GM18867 (cell line): Measurements from ENCODE around the gene PYDC2.

Experiments
- ATAC-seq: cut with Tn5 transposase; IDR thresholded peaks from one replicate; pipeline ENCODE4 v1.9.1; 2021; ENCODE audit warnings: mild to moderate bottlenecking, moderate library complexity; ENCODE audit not compliant: unreplicated experiment

PYDC2 gene

DNA sequence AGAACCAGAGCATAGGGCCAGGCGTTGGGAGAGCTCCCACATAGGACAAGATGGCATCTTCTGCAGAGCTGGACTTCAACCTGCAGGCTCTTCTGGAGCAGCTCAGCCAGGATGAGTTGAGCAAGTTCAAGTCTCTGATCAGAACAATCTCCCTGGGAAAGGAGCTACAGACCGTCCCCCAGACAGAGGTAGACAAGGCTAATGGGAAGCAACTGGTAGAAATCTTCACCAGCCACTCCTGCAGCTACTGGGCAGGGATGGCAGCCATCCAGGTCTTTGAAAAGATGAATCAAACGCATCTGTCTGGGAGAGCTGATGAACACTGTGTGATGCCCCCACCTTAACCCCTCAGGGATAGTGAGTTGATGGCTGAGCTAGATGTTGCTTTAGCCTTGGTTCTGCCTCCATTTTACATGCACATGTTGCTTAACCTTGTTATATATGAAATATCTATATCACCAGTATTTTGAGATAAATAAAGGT is at the start of gene PYDC2:
TSS of gene PYDC2 (plus strand) at position 51 of the 483 bp plus-strand sequence. CDS start at position 51, 0 bp downstream.
- ATAC-seq, result no peak

DNA sequence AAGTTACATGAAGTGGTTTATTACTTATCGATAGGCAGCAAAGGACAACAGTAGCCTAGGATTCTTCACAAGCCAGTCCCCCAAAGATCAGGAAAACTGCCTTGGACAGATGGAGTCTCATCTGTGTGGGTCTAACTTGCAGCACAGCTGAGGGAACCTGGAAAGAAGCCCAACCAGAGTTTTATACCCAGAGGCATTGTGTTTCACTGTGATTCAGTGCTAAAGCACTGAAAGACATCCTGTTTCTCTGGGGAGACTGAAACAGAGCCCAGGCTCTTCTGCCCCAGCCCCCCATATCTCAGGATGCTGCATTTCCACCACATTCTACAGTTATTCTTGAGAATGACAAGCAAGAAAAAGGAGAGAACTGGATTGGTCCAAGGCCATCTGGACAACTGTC is 48.2 kb upstream of the PYDC2 start:
- no peak for ATAC-seq

DNA sequence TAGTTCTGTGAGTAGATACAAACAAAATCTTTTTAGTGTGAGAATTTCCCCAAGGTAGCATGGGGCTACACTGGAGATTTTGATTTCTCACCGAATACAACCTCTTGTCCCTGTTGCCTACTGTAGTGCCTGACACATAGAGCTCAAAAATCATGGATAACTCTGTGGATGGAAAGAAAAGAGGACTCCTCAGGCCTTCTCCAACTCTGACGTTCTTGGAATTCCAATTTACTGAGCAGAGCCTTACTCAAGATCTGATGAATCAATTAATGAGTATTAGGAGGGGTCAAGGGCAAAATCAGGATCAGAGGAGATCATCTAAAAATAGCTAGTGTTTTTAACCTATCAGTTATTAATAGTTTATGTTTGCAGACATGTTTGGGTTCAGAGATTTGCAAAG is 46.7 kb upstream of the PYDC2 start:
- ATAC-seq, result no peak

DNA sequence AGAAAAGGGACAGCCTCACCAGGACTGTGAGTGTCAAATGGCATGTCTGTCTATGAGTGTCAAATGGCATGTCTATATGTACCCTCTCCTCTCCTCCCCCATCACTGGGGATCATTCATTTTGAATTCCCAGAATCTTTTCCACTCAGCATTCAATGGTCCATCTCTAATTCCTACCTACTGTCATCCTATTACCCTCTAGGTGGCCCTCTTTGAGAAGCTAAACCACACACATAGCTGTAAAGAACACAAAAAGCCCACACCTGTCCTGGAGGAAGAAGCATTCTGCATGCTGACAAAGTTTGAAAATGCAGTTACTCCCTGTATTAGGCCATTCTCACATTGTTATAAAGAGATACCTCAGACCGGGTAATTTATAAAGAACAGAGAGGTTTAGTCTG is 46.2 kb upstream of the PYDC2 start:
- ATAC-seq, result no peak

DNA sequence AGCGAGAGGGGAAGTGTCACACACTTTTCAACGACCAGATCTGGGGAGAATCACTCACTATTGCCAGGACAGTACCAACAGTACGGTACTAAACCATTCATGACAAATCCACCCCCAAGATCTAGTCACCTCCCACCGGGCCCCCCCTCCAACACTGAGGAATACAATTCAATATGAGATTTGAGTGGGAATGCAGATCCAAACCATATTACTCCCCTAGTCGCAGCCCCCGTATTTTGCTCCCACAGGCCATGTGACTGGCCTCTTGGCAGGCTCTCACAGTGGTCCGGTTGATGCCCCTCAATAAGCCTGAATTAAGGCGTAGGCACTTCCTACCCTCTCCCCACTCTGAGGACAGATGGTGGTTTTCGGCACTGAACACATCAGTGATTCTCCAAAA is 45.4 kb upstream of the PYDC2 start:
- ATAC-seq, result no peak

DNA sequence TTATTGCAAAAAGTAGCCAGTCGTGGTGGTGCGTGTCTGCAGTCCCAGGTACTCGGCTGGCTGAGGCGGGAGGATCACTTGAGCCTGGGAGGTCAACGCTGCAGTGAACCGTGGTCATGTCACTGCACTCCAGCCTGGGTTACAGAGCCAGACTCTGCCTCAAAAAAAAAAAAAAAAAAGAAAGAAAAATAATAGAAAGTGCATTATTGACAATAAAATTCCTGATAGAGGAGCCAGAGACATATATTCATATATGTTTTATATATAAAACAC is 43.6 kb upstream of the PYDC2 start:
- no peak for ATAC-seq

DNA sequence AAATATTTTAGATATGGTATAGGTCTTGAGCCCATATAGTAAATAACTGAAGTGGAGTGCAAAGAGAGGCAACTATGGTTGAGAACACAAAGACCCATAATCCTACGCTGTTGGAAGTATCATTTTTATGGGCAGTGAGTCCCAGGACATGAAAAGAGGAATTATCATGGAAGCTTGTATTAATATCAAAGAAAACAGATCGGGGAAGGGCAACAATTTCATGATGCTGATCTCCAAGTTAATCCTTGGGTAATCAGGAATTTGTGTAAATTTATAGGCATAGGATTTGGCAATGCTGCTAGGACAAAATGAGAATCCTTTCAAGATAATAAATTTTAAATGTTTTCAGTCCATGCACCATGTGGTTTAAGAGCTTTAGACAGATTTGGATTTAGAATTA is 40.2 kb upstream of the PYDC2 start:
- no peak for ATAC-seq

DNA sequence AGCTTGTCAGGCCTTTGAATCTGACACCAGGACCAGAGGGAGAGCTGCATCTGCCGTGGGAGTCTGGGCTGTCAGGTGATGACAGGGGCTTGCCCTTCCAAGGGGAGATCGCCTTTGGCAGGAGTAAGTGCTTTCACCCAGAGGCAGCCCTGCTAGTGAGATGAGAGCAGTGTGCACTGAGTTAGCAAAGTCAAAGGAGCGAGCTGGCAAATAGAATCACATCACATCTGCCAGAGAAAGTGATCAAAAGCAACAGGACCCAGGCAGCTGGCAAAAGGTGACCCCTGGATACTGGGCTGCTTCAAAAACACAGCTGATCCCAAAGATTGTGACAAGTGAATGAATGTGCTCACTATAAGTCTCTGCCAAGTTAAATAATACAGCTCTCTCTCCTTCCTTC is 36.1 kb upstream of the PYDC2 start:
- no peak for ATAC-seq

DNA sequence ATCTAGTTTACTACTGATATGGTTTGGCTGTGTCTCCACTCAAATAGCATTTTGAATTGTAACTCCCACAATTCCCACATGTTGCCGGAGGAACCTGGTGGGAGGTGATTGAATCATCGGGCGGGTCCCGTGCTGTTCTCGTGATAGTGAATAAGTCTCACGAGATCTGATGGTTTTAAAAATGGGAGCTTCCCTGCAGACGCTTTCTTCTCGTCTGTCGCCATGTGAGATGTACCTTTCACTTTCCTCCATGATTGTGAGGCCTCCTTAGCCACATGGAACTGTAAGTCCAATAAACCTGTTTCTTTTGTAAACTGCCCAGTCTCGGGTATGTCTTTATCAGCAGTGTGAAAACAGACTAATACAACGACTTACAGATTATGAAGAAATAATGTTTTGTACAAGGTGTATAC is 35.6 kb upstream of the PYDC2 start:
- no peak for ATAC-seq

DNA sequence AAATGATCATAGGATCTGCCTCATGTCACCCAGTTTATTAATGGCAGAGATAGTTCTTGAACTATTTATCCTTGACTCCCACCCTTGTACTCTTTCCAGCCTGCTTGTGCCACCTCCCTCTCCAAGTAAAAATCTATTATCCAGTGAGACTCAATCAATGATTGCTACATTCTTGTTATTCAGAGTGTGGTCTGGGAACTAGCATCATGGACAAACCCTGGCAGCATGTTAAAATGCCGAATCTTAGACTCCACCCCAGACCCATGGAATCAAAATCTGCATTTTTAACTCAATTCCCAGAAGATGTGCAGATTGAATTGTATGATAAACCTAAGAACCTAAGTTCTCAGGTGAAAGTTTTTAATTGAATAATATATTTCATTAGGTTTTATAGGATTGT is 34.7 kb upstream of the PYDC2 start:
- ATAC-seq, result no peak

DNA sequence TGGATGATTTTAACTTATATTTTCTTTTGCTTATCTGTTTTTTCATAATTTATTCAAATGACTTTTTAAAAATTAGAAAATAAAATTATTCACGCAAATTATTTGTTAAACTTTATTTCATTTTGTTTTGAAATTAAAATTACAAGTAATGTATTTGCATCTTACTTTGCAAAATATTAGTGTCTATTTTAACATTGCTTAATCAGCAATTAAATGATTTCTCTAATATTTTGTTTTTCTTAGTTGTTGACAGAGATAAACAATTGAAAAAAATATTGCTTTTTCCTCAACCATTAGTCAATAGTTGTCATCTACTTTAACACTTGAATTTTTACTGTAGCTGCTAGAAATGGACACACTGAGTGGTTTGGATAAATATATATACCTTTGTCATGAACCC is 32.8 kb upstream of the PYDC2 start:
- ATAC-seq, result no peak

DNA sequence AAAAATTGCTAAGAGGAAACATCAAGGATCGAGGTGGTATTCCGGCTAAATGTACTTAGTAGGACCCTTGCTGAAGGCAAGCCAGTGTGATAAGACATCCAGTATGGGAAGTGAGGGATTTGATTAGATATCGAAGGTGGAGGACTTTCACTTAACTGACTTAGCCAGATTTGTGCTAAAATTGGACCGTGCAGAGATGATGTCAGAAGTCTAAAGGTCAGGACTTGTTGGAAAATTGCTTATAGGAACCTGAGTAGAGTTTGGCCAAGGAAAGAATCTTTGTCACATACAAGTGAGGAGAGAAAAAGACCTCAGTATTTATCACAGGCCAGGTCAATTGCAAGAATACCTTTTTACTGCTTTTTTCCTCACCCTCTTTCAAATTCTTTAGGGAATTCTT is 30.9 kb upstream of the PYDC2 start:
- no peak for ATAC-seq

DNA sequence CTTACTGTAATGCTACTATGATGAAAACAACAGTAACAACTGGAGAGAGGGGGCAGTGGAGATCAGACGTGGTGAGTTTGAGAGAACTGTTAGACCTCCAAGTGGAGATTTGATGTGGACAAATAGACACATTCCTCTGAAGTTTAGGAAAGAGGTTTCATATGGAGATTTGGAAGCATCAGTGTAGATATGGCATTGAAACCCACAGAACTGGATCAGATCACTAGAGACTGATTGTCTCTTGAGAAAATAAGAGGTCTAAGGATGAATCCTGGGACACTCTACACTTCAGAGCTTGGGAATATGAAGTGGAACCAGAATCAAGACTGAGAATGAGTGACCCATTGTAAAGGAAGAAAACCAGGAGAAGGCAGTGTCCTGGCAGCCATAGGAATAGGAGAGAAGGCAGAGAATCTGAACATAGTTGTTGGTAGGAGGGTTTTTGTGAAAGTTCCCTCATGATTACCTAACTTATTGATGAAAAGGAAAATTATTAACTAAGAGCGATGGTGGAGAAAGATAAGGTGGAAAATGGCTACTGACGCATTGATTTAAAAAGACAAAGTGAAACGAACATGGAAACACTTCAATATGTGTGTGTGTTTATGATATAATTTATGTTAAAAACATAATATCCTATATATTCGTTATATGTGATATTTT is 29.7 kb upstream of the PYDC2 start:
- no peak for ATAC-seq

DNA sequence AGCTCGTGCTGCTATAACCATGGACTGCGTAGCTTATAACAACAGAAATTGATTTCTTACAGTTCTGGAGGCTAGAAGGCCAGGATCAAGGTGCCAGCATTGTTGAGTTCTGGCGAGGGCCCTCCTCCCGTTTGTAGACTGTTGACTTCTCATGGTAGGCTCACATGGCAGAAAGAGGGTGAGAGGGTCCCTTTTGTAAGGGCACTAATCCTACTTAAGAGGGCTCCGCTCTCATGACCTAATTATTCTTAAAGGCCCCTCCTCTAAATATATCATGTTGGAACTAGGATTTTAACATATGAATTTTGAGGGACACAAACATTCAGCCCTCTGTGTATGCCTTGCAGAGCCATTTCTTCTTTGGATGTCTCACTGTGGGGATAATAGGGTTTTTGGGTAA is 28.8 kb upstream of the PYDC2 start:
- ATAC-seq, result no peak

DNA sequence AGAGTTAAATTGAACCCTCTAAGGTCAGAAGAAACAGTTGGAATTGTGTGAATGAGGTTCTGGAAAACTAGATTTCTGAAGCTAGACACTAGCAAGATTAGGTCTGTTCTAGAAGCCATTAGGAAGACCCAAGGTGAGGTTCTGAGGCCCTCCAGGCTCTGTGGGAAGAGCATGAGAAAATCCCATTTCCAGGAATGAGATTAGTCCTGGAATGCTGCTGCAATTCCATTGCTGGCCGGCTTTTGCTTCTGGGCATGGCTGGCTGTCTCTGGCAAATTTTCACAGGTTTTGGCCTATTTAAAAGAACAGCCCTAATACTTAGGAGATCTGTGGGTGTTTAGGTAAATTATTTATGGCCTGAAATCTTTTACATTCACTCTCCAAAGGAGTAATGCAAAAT is 26.9 kb upstream of the PYDC2 start:
- no peak for ATAC-seq

DNA sequence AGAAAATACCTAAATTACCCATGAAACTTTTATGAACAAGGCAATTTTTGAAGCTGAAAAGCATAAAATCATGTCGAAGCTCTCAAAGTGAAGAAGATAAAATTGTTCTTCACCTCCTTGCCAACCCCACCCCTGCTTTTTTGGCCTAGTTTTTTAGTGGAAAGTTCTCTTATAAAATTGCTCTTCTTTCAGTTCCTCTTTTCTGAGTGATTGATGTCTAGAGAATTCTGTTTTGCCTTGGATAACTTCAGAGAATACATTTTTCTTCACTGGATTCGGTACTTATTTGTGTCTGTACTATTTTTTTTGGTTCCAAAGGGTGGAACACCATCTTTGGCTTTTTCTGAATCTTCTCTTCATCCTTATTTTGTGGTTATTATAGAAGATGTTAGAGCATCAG is 25.0 kb upstream of the PYDC2 start:
- no peak for ATAC-seq

DNA sequence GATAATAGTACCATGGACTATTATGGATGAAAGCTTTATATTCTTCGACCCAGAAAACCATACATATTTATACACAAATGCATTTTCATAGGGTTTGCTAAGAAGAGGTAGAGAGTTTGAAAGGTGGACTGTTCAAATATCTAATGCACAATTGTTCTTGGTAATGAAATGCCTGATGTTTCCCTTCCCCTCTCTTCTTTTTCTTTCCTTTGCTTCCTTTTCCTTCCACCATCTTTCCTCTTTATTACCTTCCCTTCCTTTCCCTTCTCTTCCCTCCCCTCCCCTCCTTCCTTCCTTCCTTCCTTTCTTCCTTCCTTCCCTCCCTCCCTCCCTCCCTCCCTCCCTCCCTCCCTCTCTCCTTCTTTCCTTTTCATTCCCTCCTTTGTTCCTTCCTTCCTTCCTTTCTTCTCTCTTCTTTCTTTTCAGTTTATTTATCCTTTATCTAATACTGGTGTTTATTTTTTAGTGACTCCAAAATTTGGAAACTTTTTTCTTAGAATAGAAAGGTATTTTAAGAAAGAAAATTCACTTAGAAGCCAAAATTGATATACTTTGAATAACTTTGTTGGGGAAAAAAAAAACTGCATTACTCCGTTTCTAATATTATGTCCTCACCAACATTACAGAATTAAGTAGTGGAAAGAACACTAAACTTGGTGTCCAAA is 22.7 kb upstream of the PYDC2 start:
- ATAC-seq, result no peak

DNA sequence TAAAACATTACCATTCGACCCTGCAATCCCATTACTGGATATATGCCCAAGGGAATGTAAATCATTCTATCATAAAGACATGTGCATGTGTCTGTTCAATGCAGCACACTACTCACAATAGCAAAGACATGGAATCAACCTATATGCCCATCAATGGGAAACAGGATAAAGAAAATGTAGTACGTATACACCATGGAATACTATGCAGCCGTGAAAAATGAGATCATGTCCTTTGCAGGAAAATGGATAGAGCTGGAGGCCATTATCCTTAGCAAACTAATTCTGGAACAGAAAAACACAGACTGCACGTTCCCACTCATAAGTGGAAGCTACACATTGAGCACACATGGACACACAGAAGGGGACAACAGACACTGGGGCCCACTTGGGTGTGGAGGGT is 20.4 kb upstream of the PYDC2 start:
- ATAC-seq, result no peak

DNA sequence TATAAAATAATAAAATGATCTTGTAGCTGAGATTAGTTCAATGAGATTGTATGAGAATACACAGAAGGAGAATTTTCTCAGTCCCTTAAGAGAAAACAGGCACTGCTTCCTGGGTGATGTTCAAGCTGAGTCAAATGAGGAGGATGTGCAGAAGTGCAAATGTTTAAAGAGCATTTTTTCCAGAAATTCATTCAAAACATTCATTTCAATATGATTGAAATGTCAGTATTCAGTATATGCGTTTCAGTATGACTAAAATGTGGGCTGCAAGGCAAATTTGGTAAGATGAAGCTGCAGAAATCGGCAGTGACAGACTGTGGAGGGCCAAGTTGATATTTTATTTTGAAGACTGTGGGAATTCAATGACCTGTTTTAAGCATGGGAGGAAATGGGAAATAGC is 19.3 kb upstream of the PYDC2 start:
- no peak for ATAC-seq

DNA sequence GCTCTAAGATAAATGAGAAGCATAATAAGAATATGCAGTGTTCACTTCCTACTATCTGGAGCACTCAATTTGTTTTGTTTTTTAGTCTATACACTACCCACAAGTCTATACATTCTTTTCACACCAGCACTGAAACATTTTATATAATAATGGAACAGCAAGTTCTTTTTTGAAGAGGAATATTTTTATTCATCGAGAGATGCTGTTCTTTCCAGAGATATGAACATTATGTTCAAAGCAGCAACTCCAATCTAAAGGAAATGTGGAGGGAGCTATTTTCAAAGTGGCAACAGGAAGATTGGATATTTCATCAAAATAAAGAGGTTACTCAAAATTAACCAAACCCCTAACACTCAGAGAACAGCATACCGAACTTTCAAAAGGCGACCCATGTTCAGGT is 16.4 kb upstream of the PYDC2 start:
- no peak for ATAC-seq

DNA sequence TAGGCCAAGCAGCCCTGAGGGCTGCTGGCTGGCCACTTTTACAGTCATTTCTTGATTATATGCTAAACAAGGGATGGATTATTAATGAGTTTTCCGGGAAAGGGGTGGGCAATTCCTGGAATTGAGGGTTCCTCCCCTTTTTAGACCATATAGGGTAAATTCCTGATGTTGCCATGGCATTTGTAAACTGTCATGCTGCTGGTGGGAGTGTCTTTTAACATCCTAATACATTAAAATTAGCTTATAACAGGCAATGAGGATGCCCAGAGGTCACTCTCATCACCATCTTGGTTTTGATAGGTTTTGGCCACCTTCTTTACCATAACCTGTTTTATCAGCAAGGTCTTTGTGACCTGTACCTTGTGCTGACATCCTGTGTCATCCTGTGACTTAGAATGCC is 11.7 kb upstream of the PYDC2 start:
- ATAC-seq, result no peak

DNA sequence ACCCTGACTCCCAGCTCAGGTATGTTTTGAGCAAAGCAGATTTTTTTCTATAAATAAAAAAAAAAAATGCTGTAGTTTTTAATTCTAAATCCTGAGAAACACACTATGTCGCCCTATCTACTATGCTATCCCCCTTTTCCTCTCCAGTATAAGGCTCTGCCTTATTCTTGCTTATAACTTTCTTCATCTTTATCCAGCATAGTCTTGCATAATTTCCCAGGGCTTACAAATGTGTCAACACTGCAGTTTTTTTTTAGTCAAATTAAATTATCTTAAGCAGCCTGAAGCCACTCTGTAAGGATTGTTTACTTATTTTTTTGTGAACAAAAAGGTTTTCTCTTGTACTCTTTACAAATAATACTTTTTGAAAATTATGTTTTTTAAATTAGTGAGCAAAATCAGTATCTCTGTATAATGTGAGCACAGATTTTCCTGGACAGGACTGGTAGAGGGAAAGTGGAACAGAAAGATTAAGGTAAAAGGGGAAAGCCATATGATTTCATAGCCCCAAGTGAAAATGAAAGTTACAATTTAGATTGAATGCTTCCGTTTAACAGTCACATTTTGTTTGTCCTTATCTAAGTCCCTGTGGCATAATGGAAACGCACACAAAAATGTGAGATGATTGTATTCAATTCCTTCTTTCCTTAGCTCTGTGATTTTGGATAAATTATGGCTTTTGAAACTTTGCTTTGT is 5.6 kb upstream of the PYDC2 start:
- peak; percentile 64 for ATAC-seq
